Kidney (tissue), 14 donors: Measurements from ENCODE around the gene DYNLT5. TPM values are rescaled to one million over a fixed set of nuclear protein-coding genes. Genes with fewer than 3 reads are reported as not detected.
A peak's percentile ranks its signal among the peaks of the same experiment; 100 is the strongest.

ENCODE experiments used
- DNase-seq, 5 donors: peaks; one replicate each; pipeline ENCODE4 v3.0.0-alpha.2; 2013 to 2020
- FAIRE-seq: peaks from 2 replicates; lab custom pipeline; 2012; peaks lifted over from hg19 to GRCh38; lab: Jason Lieb, UNC
- H3K27ac ChIP-seq, 2 donors: one replicate each; pipeline ENCODE4 v1.7.0; 2013; ENCODE audit warnings: low read depth in 2 of 2, low read length in 2 of 2, inconsistent platforms in 1 of 2
- H3K27me3 ChIP-seq: one replicate; pipeline ENCODE4 v1.7.1; 2013; ENCODE audit warnings: low read length, inconsistent platforms; ENCODE audit not compliant: control insufficient read depth, insufficient read depth
- H3K36me3 ChIP-seq, 3 donors: one replicate each; pipeline versions ENCODE4 v1.7.0 to v1.7.1; 2013; ENCODE audit warnings: low read length in 3 of 3, control low read depth in 1 of 3, inconsistent platforms in 1 of 3; ENCODE audit not compliant: insufficient read depth in 3 of 3, control insufficient read depth in 2 of 3
- H3K4me1 ChIP-seq, 3 donors: one replicate each; pipeline versions ENCODE4 v1.7.0 to v1.7.1; 2013; ENCODE audit warnings: low read length in 3 of 3, inconsistent platforms in 1 of 3, low read depth in 1 of 3; ENCODE audit not compliant: control insufficient read depth in 2 of 3, insufficient read depth in 2 of 3
- H3K4me3 ChIP-seq, 3 donors: one replicate each; pipeline versions ENCODE4 v1.7.0 to v1.8.1; 2013; ENCODE audit warnings: low read length in 3 of 3, control low read depth in 1 of 3, inconsistent platforms in 1 of 3
- H3K9ac ChIP-seq, 3 donors: one replicate each; pipeline versions ENCODE4 v1.7.0 to v1.7.1; 2013; ENCODE audit warnings: low read length in 3 of 3, control low read depth in 1 of 3, inconsistent platforms in 1 of 3
- H3K9me3 ChIP-seq, 3 donors: one replicate each; pipeline versions ENCODE4 v1.7.0 to v1.7.1; 2013; ENCODE audit warnings: low read length in 3 of 3, control low read depth in 1 of 3, inconsistent platforms in 1 of 3; ENCODE audit not compliant: control insufficient read depth in 2 of 3, insufficient read depth in 1 of 3
- intact Hi-C: fragments of 100-400 bp; cut with DNase I; formaldehyde crosslinking; loops from one replicate; pipeline ENCODE4 v1.11.1; 2022
- polyA plus RNA-seq: library from polyadenylated mRNA; stranded (reverse); fragments of 350-450 nt; fragmentation: Illumina TruSeq; extraction: RNeasy Lipid Tissue Mini Kit (QIAGEN cat#74804); gene quantifications from one replicate; pipeline ENCODE4 v1.2.3, GENCODE V29; 2014; ENCODE audit warnings: low read depth, low replicate concordance; ENCODE audit not compliant: insufficient read depth
- total RNA-seq: library from RNA; stranded (reverse); fragmentation: NEBNext Ultra II Directional; extraction: Animal tissue kit (Norgen Biotek cat#: 25700); gene quantifications from one replicate; pipeline ENCODE4 v1.2.1, GENCODE V29; 2021
- TF ChIP-seq, protein P1 (sequence below): IDR thresholded peaks from 3 replicates; pipeline ENCODE4 v1.5.1; 2012; ENCODE audit warnings: mild to moderate bottlenecking, moderate library complexity, borderline replicate concordance; ENCODE audit not compliant: insufficient read depth; ENCODE audit errors: extremely low read depth
- donor health status: control.
- donor health status: control.
- donor health status: control.
- donor health status: control.
- donor health status: control.
- donor health status: DM: yes; HTN: yes; CAD: no.
- donor health status: Normal renal cell carcinoma (clear cell type).

Gene DYNLT5
- total and polyA plus RNA-seq, 2 donors from 2014 or later = 0.41 to 1.4 TPM

GRCh38 chr1:66750577-66750976 is 1.7 kb upstream of the DYNLT5 start:
- Histone ChIP-seq H3K36me3 (no peaks in the 10 kb centered on the region), H3K27me3 (peaks cover 2% of the 10 kb centered on the region), H3K4me1 (peaks cover 0 to 4% (median 0%) of the 10 kb centered on the region in 3 donors), H3K4me3 (no peak overlapping the region), H3K27ac (no peak overlapping the region), H3K9ac (no peak overlapping the region), H3K9me3 (no peaks in the 10 kb centered on the region)
- peak; percentile 30 for FAIRE-seq
- no peak for DNase-seq
- TF ChIP-seq, protein P1, sequence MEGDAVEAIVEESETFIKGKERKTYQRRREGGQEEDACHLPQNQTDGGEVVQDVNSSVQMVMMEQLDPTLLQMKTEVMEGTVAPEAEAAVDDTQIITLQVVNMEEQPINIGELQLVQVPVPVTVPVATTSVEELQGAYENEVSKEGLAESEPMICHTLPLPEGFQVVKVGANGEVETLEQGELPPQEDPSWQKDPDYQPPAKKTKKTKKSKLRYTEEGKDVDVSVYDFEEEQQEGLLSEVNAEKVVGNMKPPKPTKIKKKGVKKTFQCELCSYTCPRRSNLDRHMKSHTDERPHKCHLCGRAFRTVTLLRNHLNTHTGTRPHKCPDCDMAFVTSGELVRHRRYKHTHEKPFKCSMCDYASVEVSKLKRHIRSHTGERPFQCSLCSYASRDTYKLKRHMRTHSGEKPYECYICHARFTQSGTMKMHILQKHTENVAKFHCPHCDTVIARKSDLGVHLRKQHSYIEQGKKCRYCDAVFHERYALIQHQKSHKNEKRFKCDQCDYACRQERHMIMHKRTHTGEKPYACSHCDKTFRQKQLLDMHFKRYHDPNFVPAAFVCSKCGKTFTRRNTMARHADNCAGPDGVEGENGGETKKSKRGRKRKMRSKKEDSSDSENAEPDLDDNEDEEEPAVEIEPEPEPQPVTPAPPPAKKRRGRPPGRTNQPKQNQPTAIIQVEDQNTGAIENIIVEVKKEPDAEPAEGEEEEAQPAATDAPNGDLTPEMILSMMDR = no peak
- intact Hi-C loops = no loop called here

DNA sequence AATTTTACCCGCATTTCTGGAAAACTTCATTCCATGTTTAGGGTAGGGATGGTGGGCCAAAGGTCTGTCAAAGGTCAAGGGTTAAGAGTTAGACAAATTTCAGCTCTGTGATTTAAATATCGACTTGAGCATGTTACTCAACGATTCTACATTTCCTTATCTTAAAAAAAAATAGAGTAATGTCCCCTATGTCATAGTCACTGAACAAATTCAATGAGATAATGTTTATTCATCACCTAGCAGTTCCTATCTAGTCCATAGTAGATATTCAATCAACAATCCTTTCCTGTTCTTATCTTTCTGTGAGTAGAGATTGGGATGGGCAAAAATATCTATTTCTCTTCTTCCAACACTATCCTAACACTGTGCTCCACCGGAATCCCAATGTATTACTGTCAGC is 1.1 kb upstream of the DYNLT5 start:
- peaks cover 2% of the 10 kb centered on the region for H3K27me3 ChIP-seq
- no peaks in the 10 kb centered on the region for H3K9me3 ChIP-seq
- intact Hi-C loops = no loop called here
- peaks cover 0 to 4% (median 0%) of the 10 kb centered on the region in 3 donors for H3K4me1 ChIP-seq
- no peak overlapping the region for H3K9ac ChIP-seq
- H3K4me3 ChIP-seq = no peak overlapping the region
- no peak for FAIRE-seq
- no peak overlapping the region for H3K27ac ChIP-seq
- DNase-seq = no peak
- TF ChIP-seq, protein P1 = no peak
- no peaks in the 10 kb centered on the region for H3K36me3 ChIP-seq

DNA sequence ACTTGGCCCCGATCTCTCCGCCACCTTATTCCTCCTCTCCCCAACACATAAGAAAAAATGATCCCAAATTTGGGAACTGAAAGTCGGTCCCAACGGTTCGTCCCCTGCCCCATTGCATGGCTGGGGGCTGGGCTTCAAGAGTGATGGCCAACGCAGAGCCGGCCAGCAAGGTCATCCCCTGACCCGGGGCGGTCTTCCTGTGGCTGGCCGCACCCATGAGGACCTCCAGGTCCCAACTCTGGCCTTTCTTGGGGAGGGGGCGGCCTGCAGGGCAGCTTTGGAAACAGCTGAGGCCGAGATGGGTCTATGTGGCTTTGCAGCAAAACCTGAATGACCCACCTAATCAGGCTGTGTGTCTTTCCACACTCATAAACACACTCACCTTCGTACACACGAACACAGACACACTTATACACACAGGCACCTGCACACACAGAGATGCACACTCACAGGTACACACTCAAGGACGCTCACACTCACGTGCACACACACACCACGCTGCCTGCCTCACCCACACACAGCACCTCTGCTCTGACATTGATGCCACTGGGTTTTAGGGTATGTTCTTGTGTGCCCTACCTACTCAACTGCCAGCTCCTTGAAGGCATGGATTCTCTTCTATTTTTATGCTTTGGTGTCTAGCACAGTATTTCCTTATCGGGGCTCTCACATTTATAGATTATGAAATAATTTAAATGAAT is 562 bp downstream of the DYNLT5 start:
- FAIRE-seq (no peak), DNase-seq (peak in 1 of 5 donors; percentile 12)
- Histone ChIP-seq H3K36me3 (no peaks in the 10 kb centered on the region), H3K9me3 (no peaks in the 10 kb centered on the region), H3K27ac (no peak overlapping the region), H3K27me3 (peaks cover 2% of the 10 kb centered on the region), H3K4me1 (peaks cover 0 to 4% (median 0%) of the 10 kb centered on the region in 3 donors), H3K4me3 (peak overlapping the region in 2 of 3 donors; percentile 34 to 49), H3K9ac (no peak overlapping the region)
- intact Hi-C loops = no loop called here
- TF ChIP-seq, protein P1 = no peak
